GM12878 (cell line): ENCODE results near the gene AFG1L. TPM values are rescaled to one million over a fixed set of nuclear protein-coding genes. Genes with fewer than 3 reads are reported as not detected.
A peak's percentile ranks its signal among the peaks of the same experiment; 100 is the strongest.

Experiments
- ASH2L ChIP-seq: fragments of 300-600, 200-600 bp; sonication (generic); IDR thresholded peaks from 2 replicates; pipeline ENCODE4 v1.6.1; 2017; ENCODE audit warnings: low read depth, mild to moderate bottlenecking, borderline replicate concordance
- DPF2 ChIP-seq: fragments of 450-650 bp; IDR thresholded peaks from 2 replicates; pipeline ENCODE4 v1.6.1; 2017; ENCODE audit warnings: mild to moderate bottlenecking
- E2F4 ChIP-seq: IDR thresholded peaks from 2 replicates; pipeline ENCODE4 v1.6.1; 2012; ENCODE audit warnings: low read depth, low read length, improper control_type of control experiment
- EGR1 ChIP-seq, 2 experiments: IDR thresholded peaks; 1 replicate in 1 of 2; 2 replicates in 1 of 2; pipeline ENCODE4 v1.6.1; 2011 to 2012; ENCODE audit warnings: low read depth in 2 of 2, low read length in 2 of 2, borderline replicate concordance in 1 of 2, mild to moderate bottlenecking in 1 of 2, moderate library complexity in 1 of 2
- KAT2A ChIP-seq: conservative IDR thresholded peaks from 2 replicates; pipeline ENCODE4 v1.6.1; 2011; ENCODE audit warnings: low read depth, low read length; ENCODE audit not compliant: control insufficient read depth
- MEF2B ChIP-seq: fragments of 450-650 bp; IDR thresholded peaks from 2 replicates; pipeline ENCODE4 v1.6.1; 2018; ENCODE audit warnings: mild to moderate bottlenecking, moderate library complexity; ENCODE audit not compliant: partially characterized antibody, poor library complexity, severe bottlenecking
- MYB ChIP-seq: fragments of 150-350 bp; IDR thresholded peaks from 2 replicates; pipeline ENCODE4 v1.6.1; 2014; ENCODE audit warnings: mild to moderate bottlenecking, low read depth, low read length, borderline replicate concordance
- NFXL1 ChIP-seq: fragments of 450-650 bp; IDR thresholded peaks from 2 replicates; pipeline ENCODE4 v1.6.1; 2017; ENCODE audit warnings: antibody characterized with exemption, mild to moderate bottlenecking, borderline replicate concordance
- PRDM15 ChIP-seq: fragments of 450-650 bp; formaldehyde crosslinking; IDR thresholded peaks from 2 replicates; pipeline ENCODE4 v1.4.0; 2020; ENCODE audit warnings: mild to moderate bottlenecking, moderate library complexity
- RB1 ChIP-seq: fragments of 450-650 bp; formaldehyde crosslinking; IDR thresholded peaks from 2 replicates; pipeline ENCODE4 v1.6.1; 2017; ENCODE audit warnings: mild to moderate bottlenecking, borderline replicate concordance
- RBBP5 ChIP-seq: fragments of 200-600 bp; sonication (generic); conservative IDR thresholded peaks from 2 replicates; pipeline ENCODE4 v1.6.1; 2016
- SIN3A ChIP-seq: IDR thresholded peaks from 2 replicates; pipeline ENCODE4 v1.6.1; 2012; ENCODE audit warnings: low read depth, low read length, improper control_type of control experiment
- SIX5 ChIP-seq: IDR thresholded peaks from 2 replicates; pipeline ENCODE4 v1.6.1; 2011; ENCODE audit warnings: mild to moderate bottlenecking, low read depth, low read length, moderate library complexity; ENCODE audit not compliant: severe bottlenecking
- SKIL ChIP-seq: fragments of 450-650 bp; IDR thresholded peaks from 2 replicates; pipeline ENCODE4 v1.6.1; 2017; ENCODE audit warnings: mild to moderate bottlenecking, low read depth, inconsistent platforms; ENCODE audit not compliant: poor library complexity, severe bottlenecking
- SMAD5 ChIP-seq: IDR thresholded peaks from 2 replicates; pipeline ENCODE4 v1.6.1; 2016; ENCODE audit warnings: antibody characterized with exemption, low read depth
- SP1 ChIP-seq: IDR thresholded peaks from one replicate; pipeline ENCODE4 v1.6.1; 2011; ENCODE audit warnings: low read depth, low read length
- TAF1 ChIP-seq: IDR thresholded peaks from 2 replicates; pipeline ENCODE4 v1.6.1; 2011; ENCODE audit warnings: mild to moderate bottlenecking, low read depth, low read length, borderline replicate concordance
- TBL1XR1 ChIP-seq: IDR thresholded peaks from 2 replicates; pipeline ENCODE4 v1.6.1; 2012; ENCODE audit warnings: low read depth, low read length, improper control_type of control experiment
- WRNIP1 ChIP-seq: IDR thresholded peaks from 2 replicates; pipeline ENCODE4 v1.6.1; 2011; ENCODE audit warnings: low read depth, low read length, improper control_type of control experiment, borderline replicate concordance
- YY1 ChIP-seq: IDR thresholded peaks from 2 replicates; pipeline ENCODE4 v1.6.1; 2011; ENCODE audit warnings: low read depth, mild to moderate bottlenecking, low read length
- polyA plus RNA-seq, 11 experiments: library from polyadenylated mRNA; depleted of rRNA in 4 of 11; unstranded in 6 of 11; stranded (reverse) in 5 of 11; fragments of >200 nt; fragmentation: Nextera tagmentation in 4 of 11; fragmentation: Illumina TruSeq in 1 of 11; extraction: Ambion mirVana in 4 of 11; extraction: Trizol in 1 of 11; gene quantifications; 1 replicate in 1 of 11; 2 replicates in 10 of 11; pipeline versions ENCODE4 v1.2.1 to v1.2.3, GENCODE V29; 2011 to 2016; ENCODE audit warnings: inconsistent platforms in 2 of 11, missing spikeins in 2 of 11, low read depth in 1 of 11
- total RNA-seq, 4 experiments: library from RNA; depleted of rRNA in 3 of 4; stranded (reverse); fragments of >200 nt in 3 of 4; fragmentation: Illumina TruSeq in 1 of 4; extraction: Trizol in 1 of 4; gene quantifications; 2 replicates each; pipeline versions ENCODE4 v1.2.1 to v1.2.3, GENCODE V29; 2013 to 2021
- TF ChIP-seq, protein P1 (sequence below): fragments of 450-650 bp; IDR thresholded peaks from 2 replicates; pipeline ENCODE4 v1.6.1; 2016; ENCODE audit warnings: mild to moderate bottlenecking

The AFG1L gene
- total and polyA plus RNA-seq, 10 of the 15 experiments (the other 5 are each of a cell fraction or from before 2014, with no cell fraction given), result 2.3 to 9.0 (median 4.3) TPM

DNA sequence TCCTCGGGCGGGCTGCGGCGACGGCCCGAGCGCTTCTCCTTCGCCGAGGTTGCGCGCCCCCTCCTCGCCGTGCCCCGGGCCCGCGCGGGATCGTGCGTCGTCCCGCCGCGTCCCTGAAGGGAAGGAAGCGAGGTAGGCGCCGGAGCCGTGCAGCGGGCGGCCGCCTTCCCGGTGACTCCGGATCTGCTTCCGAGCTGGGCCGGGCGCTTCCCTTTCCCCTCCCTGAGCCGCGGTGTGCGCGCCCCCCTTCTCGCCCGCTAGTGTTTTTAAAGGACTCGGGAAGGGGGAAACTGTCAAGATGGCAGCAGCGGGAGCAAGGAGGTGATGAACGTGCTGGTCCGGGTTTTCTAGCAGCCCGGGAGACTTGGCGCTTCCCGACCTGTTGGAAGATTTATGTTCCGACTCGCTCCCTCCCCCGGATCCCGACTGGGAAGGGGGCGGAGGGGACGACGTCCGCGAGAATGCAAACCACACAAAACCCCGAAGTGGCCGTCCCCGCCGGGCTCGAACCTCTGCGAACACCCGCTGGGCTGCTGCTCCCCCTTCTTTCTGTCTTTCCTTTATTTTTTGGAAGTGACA, 265.1 kb downstream of the AFG1L start (continued):
- TF ChIP-seq TBL1XR1 (no peak), SIN3A (no peak), PRDM15 (CRISPR knock-in tag) (no peak), EGR1 (IDR thresholded peaks at IDR 0.05; ENCODE audit: borderline replicate concordance in 1 of 2, low read depth in 2 of 2, low read length in 2 of 2) (no peak), SMAD5 (no peak), MYB (no peak), WRNIP1 (no peak), KAT2A (no peak), TAF1 (no peak), RB1 (no peak), NFXL1 (no peak), E2F4 (no peak), MEF2B (peak; percentile 7), SKIL (no peak), ASH2L (no peak), RBBP5 (no peak), DPF2 (0 out of 2 replicates have a peak, but pooled peaks have one; percentile 25), YY1 (no peak), SP1 (peak; percentile 0), SIX5 (no peak)
- TF ChIP-seq, protein P1, sequence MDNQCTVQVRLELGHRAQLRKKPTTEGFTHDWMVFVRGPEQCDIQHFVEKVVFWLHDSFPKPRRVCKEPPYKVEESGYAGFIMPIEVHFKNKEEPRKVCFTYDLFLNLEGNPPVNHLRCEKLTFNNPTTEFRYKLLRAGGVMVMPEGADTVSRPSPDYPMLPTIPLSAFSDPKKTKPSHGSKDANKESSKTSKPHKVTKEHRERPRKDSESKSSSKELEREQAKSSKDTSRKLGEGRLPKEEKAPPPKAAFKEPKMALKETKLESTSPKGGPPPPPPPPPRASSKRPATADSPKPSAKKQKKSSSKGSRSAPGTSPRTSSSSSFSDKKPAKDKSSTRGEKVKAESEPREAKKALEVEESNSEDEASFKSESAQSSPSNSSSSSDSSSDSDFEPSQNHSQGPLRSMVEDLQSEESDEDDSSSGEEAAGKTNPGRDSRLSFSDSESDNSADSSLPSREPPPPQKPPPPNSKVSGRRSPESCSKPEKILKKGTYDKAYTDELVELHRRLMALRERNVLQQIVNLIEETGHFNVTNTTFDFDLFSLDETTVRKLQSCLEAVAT, result peak; percentile 56
